Liver (tissue), 3 donors: ENCODE data around the gene SNRPF.
A peak's percentile ranks its signal among the peaks of the same experiment; 100 is the strongest.

Experiments
- EGR1 ChIP-seq, 2 donors: IDR thresholded peaks; 2 replicates each; pipeline ENCODE4 v1.6.1; 2016 to 2018; ENCODE audit warnings: antibody characterized with exemption in 2 of 2, low read depth in 2 of 2
- HNF4G ChIP-seq: IDR thresholded peaks from 2 replicates; pipeline ENCODE4 v1.6.1; 2016; ENCODE audit warnings: antibody characterized with exemption
- JUND ChIP-seq, 2 donors: IDR thresholded peaks; 2 replicates each; pipeline ENCODE4 v1.6.1; 2016; ENCODE audit warnings: antibody characterized with exemption in 2 of 2
- RAD21 ChIP-seq, 2 donors: IDR thresholded peaks; 2 replicates each; pipeline ENCODE4 v1.6.1; 2016; ENCODE audit warnings: antibody characterized with exemption in 2 of 2, mild to moderate bottlenecking in 2 of 2
- SP1 ChIP-seq: IDR thresholded peaks from 2 replicates; pipeline ENCODE4 v1.6.1; 2018; ENCODE audit warnings: antibody characterized with exemption, mild to moderate bottlenecking
- YY1 ChIP-seq: IDR thresholded peaks from 2 replicates; pipeline ENCODE4 v1.6.1; 2016; ENCODE audit warnings: antibody characterized with exemption, mild to moderate bottlenecking
- TF ChIP-seq, protein P1 (sequence below): fragments of 150-350 bp; IDR thresholded peaks from 2 replicates; pipeline ENCODE4 v1.5.1; 2017; ENCODE audit warnings: improper control_type of control experiment, low read depth, low read length; ENCODE audit not compliant: missing input control
- TF ChIP-seq, protein P2 (sequence below): IDR thresholded peaks from 2 replicates; pipeline ENCODE4 v1.6.1; 2016; ENCODE audit warnings: antibody characterized with exemption, mild to moderate bottlenecking
- donor health status: healthy.
- donor health status: healthy.

DNA sequence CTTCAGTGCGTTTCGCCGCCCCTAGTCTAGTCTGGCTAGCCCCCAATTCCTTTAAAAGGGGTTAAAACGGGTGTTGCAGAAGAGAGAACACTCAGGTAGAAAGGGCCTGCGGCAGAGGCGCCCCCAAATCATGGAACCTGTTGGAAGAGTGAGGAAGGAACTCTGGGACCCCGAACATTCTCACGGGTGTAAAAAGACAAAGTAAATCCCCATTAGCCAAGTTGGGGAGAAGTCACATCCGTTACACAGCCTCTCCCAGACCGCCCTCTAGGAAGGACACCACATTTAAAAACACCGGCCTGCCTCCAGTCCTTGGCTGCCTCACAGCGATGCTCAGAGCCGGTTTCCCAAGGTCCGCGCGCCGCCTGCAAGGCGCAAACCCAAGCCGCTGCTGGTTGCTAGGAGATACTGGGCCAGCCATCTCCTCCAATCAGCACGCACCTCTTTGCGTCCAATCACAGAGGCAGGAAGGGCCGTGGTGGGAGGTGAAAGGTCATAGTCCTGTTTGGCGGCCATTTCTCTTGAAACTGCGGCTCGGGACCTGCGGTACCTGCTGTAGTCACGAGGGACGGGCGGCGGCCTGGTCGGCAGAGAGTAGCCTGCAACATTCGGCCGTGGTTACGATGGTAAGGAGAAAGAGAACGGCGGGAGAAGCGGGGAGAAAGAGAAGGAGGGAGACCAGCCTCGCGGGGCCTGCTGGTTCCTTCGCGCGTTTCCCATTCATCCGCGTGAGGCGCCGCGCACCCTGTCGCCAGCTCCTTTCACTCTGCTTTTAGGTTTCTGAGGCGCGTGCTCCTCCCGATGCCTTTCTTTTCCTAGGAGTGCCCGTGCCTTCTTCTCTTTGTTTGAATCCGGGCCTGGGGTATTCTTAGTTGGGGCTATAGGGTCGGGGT is at the start of gene SNRPF:
- TF ChIP-seq, protein P1, sequence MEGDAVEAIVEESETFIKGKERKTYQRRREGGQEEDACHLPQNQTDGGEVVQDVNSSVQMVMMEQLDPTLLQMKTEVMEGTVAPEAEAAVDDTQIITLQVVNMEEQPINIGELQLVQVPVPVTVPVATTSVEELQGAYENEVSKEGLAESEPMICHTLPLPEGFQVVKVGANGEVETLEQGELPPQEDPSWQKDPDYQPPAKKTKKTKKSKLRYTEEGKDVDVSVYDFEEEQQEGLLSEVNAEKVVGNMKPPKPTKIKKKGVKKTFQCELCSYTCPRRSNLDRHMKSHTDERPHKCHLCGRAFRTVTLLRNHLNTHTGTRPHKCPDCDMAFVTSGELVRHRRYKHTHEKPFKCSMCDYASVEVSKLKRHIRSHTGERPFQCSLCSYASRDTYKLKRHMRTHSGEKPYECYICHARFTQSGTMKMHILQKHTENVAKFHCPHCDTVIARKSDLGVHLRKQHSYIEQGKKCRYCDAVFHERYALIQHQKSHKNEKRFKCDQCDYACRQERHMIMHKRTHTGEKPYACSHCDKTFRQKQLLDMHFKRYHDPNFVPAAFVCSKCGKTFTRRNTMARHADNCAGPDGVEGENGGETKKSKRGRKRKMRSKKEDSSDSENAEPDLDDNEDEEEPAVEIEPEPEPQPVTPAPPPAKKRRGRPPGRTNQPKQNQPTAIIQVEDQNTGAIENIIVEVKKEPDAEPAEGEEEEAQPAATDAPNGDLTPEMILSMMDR = no peak
- TF ChIP-seq YY1 (peak; percentile 99), HNF4G (no peak), RAD21 (IDR thresholded peaks at IDR 0.05) (no peak), SP1 (peak; percentile 96), EGR1 (IDR thresholded peaks at IDR 0.05; ENCODE audit: low read depth in 2 of 2) (no peak), JUND (IDR thresholded peaks at IDR 0.05) (no peak)
- TF ChIP-seq, protein P2, sequence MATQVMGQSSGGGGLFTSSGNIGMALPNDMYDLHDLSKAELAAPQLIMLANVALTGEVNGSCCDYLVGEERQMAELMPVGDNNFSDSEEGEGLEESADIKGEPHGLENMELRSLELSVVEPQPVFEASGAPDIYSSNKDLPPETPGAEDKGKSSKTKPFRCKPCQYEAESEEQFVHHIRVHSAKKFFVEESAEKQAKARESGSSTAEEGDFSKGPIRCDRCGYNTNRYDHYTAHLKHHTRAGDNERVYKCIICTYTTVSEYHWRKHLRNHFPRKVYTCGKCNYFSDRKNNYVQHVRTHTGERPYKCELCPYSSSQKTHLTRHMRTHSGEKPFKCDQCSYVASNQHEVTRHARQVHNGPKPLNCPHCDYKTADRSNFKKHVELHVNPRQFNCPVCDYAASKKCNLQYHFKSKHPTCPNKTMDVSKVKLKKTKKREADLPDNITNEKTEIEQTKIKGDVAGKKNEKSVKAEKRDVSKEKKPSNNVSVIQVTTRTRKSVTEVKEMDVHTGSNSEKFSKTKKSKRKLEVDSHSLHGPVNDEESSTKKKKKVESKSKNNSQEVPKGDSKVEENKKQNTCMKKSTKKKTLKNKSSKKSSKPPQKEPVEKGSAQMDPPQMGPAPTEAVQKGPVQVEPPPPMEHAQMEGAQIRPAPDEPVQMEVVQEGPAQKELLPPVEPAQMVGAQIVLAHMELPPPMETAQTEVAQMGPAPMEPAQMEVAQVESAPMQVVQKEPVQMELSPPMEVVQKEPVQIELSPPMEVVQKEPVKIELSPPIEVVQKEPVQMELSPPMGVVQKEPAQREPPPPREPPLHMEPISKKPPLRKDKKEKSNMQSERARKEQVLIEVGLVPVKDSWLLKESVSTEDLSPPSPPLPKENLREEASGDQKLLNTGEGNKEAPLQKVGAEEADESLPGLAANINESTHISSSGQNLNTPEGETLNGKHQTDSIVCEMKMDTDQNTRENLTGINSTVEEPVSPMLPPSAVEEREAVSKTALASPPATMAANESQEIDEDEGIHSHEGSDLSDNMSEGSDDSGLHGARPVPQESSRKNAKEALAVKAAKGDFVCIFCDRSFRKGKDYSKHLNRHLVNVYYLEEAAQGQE = no peak
